GM12872 (cell line): ENCODE data around the gene ZC3HAV1.

ENCODE experiments used
- TF ChIP-seq, protein P1 (sequence below): IDR thresholded peaks from 3 replicates; pipeline ENCODE4 v1.5.1; 2011; ENCODE audit warnings: low read depth, mild to moderate bottlenecking, low read length, moderate library complexity; ENCODE audit not compliant: insufficient read depth

ZC3HAV1 gene

DNA sequence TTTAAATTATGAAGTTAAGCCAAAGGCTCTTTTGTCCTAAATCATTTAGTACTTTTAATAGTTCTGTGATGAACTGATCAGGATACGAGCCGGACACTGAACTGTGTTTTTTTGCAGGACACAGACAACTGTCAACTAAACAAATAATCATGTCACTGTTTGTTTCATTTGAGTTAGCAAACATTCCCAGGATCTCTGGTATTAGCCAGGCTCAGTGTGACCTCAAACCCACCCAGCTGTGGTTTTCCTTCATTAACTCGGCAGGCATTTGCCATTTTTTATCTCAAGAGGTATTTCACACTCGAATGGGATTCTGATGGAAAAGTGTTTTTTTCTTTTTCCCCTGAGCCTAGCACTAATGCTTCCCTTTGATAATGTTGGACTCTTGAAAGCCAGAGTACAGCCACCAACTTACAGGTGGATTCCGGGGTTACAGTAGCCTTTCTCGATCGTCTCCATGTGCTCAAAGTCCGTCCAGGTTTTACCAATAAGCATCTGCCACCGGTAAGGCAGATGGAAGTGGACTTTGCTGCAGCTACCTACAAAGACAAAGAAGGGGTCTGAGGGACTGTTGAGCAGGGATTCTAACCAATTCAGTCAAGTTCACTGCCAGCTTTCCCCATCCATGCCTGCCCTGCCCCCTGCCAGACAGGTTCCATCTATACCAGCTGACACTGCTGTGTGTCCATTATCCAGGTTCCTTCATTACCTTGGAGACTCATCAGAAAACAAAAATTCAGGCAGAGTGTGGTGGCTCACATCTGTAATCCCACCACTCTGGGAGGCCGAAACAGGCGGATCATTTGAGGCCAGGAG is 33.4 kb downstream of the ZC3HAV1 start:
- TF ChIP-seq, protein P1, sequence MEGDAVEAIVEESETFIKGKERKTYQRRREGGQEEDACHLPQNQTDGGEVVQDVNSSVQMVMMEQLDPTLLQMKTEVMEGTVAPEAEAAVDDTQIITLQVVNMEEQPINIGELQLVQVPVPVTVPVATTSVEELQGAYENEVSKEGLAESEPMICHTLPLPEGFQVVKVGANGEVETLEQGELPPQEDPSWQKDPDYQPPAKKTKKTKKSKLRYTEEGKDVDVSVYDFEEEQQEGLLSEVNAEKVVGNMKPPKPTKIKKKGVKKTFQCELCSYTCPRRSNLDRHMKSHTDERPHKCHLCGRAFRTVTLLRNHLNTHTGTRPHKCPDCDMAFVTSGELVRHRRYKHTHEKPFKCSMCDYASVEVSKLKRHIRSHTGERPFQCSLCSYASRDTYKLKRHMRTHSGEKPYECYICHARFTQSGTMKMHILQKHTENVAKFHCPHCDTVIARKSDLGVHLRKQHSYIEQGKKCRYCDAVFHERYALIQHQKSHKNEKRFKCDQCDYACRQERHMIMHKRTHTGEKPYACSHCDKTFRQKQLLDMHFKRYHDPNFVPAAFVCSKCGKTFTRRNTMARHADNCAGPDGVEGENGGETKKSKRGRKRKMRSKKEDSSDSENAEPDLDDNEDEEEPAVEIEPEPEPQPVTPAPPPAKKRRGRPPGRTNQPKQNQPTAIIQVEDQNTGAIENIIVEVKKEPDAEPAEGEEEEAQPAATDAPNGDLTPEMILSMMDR, result no peak

DNA sequence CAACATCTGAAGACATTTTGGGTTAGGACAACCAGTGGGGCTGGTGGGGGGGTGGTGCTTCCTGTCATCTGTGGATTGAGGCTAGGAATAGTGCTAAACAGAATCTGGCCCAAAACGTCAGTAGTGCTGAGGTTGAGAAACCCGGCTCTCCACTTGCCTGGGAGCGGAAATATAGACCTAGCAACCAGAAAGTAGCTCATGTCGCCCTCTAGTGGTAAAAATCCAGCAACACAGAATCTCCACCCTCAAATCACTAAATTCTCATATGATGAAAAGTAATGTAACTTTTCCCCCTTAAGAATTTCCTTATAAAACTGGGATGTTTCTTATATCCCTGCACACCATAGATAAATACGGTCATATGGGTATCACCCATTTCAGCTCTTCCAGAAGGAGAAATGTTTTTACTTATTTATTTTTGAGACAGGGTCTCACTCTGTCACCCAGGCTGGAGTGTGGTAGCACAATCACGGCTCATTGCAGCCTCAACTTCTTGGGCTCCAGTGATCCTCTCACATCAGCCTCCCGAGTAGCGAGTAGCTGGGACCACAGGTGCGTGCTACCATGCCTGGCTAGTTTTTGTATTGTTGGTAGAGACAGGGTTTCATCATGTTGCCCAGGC is 34.4 kb downstream of the ZC3HAV1 start:
- TF ChIP-seq, protein P1, result peak; percentile 72

DNA sequence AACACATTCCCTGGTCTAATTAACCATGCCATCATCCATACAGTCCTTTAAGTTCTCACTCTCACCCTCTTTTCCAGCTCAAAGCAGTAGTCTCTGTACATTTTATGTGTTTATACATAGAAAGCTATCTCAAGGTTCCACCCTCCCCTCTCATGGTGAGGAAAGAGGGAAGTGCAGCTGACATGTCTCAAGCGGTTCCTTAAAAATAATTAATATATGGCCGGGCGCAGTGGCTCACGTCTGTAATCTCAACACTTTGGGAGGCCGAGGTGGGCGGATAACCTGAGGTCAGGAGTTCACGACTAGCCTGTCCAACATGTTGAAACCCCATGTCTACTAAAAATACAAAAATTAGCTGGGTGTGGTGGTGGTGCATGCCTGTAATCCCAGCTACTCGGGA is 36.7 kb downstream of the ZC3HAV1 start:
- TF ChIP-seq, protein P1, result no peak

GRCh38 chr7:139071680-139072079 is 37.8 kb downstream of the ZC3HAV1 start:
- TF ChIP-seq, protein P1, result no peak

DNA sequence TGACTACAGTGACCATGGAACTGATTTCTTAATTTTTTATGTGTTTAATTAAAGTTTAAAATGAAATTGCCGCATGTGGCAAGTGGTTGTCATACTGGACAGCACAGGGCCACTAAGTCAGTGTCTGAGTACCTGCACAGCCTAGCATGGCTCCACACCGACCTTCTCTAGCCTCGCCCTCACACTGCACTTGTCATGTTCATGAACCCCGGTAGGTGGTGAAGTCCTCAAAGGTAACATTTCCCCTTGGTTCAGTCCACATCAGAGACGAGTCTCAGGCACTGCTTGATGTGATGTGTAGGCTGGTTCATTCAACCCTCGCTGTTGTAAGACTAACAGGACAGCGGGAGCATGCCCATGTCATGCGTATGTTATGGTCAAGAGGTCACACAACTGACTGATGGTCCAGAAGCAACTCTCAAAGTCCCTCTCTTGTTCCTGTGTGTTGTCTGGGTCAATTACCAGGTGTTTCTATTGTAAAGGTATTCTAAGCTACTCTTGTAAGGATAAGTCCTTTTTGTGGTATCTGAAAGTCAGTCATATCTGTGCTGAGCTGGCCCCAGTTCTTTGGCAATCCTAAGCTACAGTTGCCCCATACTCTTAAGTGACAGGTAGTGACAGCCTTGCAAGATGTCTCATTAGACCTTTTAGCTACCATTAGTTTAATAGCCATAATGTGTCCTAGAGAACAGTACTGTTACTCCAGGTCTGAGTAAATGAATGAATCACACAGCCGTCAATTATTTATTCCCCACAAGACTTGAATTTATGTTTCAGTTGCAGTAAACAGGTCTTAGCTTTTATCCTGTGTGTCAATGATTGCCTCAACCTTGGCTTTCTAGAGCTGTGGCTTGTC is 40.7 kb downstream of the ZC3HAV1 start:
- TF ChIP-seq, protein P1, result no peak

- TF ChIP-seq, protein P1, result no peak
These were observed 43.2 kb downstream of the ZC3HAV1 start for GRCh38 chr7:139066315-139066714.

- TF ChIP-seq, protein P1, result no peak
These were observed 44.2 kb downstream of the ZC3HAV1 start for GRCh38 chr7:139065323-139065722.
